ENCODE measurements around the gene NKX3-2.
A peak's percentile ranks its signal among the peaks of the same experiment; 100 is the strongest.

Gene NKX3-2

GRCh38 chr4:13555325-13555724 lies 11.0 kb upstream of the NKX3-2 start:
- no peak for TF ChIP-seq CTCF (conservative IDR thresholded peaks at IDR 0.05; ENCODE audit: low read depth, low read length)

GRCh38 chr4:13553081-13553480 lies 8.8 kb upstream of the NKX3-2 start:
- no peak for DNase-seq (ENCODE audit: low read depth)
- TF ChIP-seq CTCF (conservative IDR thresholded peaks at IDR 0.05; ENCODE audit: low read depth, low read length) = no peak
- no peak overlapping the region for H3K4me3 ChIP-seq (ENCODE audit: low read depth, low read length)

More at GRCh38 chr4:13555325-13555724, 11.0 kb upstream of the NKX3-2 start:
- H3K4me3 ChIP-seq (ENCODE audit: low read depth, low read length) = no peak overlapping the region
- DNase-seq (ENCODE audit: low read depth) = no peak

- peak; percentile 83 for DNase-seq (ENCODE audit: low read depth)
- H3K4me3 ChIP-seq (ENCODE audit: low read depth, low read length) = peak overlapping the region; percentile 56
- TF ChIP-seq CTCF (conservative IDR thresholded peaks at IDR 0.05; ENCODE audit: low read depth, low read length) = peak; percentile 96
Observed at GRCh38 chr4:13548984-13549546, 4.8 kb upstream of the NKX3-2 start.

- no peak overlapping the region for H3K4me3 ChIP-seq (ENCODE audit: low read depth, low read length)
- no peak for TF ChIP-seq CTCF (conservative IDR thresholded peaks at IDR 0.05; ENCODE audit: low read depth, low read length)
- no peak for DNase-seq (ENCODE audit: low read depth)
Observed at GRCh38 chr4:13548059-13548983, 4.0 kb upstream of the NKX3-2 start.

GRCh38 chr4:13547485-13548041 lies 3.3 kb upstream of the NKX3-2 start:
- DNase-seq (ENCODE audit: low read depth) = no peak
- no peak overlapping the region for H3K4me3 ChIP-seq (ENCODE audit: low read depth, low read length)
- no peak for TF ChIP-seq CTCF (conservative IDR thresholded peaks at IDR 0.05; ENCODE audit: low read depth, low read length)

- TF ChIP-seq CTCF (conservative IDR thresholded peaks at IDR 0.05; ENCODE audit: low read depth, low read length) = no peak
- DNase-seq (ENCODE audit: low read depth) = no peak
- H3K4me3 ChIP-seq (ENCODE audit: low read depth, low read length) = no peak overlapping the region
Observed at GRCh38 chr4:13546941-13547484, 2.7 kb upstream of the NKX3-2 start.
